NCI-H2227 (cell line): ENCODE results near the gene MYBL2.
"Not testable (repeated sequence)": the region's sequence is repeated elsewhere in the genome, so short reads cannot be mapped to it uniquely, and the experiment has no call there.

ENCODE experiments used
- DNase-seq: peaks from one replicate; lab custom pipeline; 2025; ENCODE audit not compliant: unreplicated experiment; lab: John Stamatoyannopoulos, UW

MYBL2 gene

GRCh38 chr20:43749734-43750294 is 82.9 kb downstream of the MYBL2 start:
- DNase-seq, result peak; percentile 82

GRCh38 chr20:43750774-43751166 is 83.9 kb downstream of the MYBL2 start:
- DNase-seq, result no peak

- DNase-seq, result no peak
These were observed 84.5 kb downstream of the MYBL2 start for GRCh38 chr20:43751167-43752050.

GRCh38 chr20:43752051-43752360 is 85.1 kb downstream of the MYBL2 start:
- DNase-seq, result no peak

- no peak for DNase-seq
These were observed 85.8 kb downstream of the MYBL2 start for GRCh38 chr20:43752561-43753301.

GRCh38 chr20:43755390-43755789 is 88.5 kb downstream of the MYBL2 start:
- no peak for DNase-seq

- DNase-seq, result no peak
These were observed 88.9 kb downstream of the MYBL2 start for GRCh38 chr20:43755851-43756250.

GRCh38 chr20:43757888-43758287 is 91.0 kb downstream of the MYBL2 start:
- DNase-seq, result not testable (repeated sequence)

GRCh38 chr20:43761386-43762340 is 94.7 kb downstream of the MYBL2 start:
- no peak for DNase-seq

GRCh38 chr20:43762911-43763310 is 96.0 kb downstream of the MYBL2 start:
- no peak for DNase-seq

- peak; percentile 29 for DNase-seq
These were observed 99.0 kb downstream of the MYBL2 start for GRCh38 chr20:43765916-43766315.
